BJ (cell line): ENCODE results near the gene ANKRD13B. TPM values are rescaled to one million over a fixed set of nuclear protein-coding genes. Genes with fewer than 3 reads are reported as not detected.

Experiments used
- CTCF ChIA-PET: fragments of 350-600 bp; formaldehyde crosslinking; extraction: SDS; loops from one replicate; lab custom pipeline; 2021; ENCODE audit warnings: antibody characterized with exemption, inconsistent platforms; lab: Yijun Ruan, JAX
- POLR2A ChIA-PET: fragments of 300-600 bp; sonication (Branson Sonifier 250); formaldehyde crosslinking; extraction: SDS; loops from one replicate; lab custom pipeline; 2021; ENCODE audit warnings: antibody characterized with exemption; lab: Charles Lee
- DNase-seq: peaks from one replicate; pipeline ENCODE4 v3.0.0-alpha.2; 2011; ENCODE audit warnings: low read depth
- H3K27me3 ChIP-seq: 2 replicates; pipeline ENCODE4 v1.6.0; 2011; ENCODE audit warnings: low read length; ENCODE audit not compliant: control insufficient read depth, insufficient read depth
- H3K36me3 ChIP-seq: 2 replicates; pipeline ENCODE4 v1.5.1; 2011; ENCODE audit warnings: low read length; ENCODE audit not compliant: control insufficient read depth, insufficient read depth
- H3K4me3 ChIP-seq: 2 replicates; pipeline ENCODE4 v1.5.1; 2011; ENCODE audit warnings: low read depth, mild to moderate bottlenecking, control low read depth, low read length
- polyA plus RNA-seq: library from polyadenylated mRNA; depleted of rRNA; stranded (reverse); fragments of >200 nt; gene quantifications from 2 replicates; pipeline ENCODE4 v1.2.3, GENCODE V29; 2011
- TF ChIP-seq, protein P1 (sequence below): IDR thresholded peaks from 2 replicates; pipeline ENCODE4 v1.5.1; 2011; ENCODE audit warnings: low read depth, mild to moderate bottlenecking, control low read depth, inconsistent platforms, low read length, moderate library complexity; ENCODE audit not compliant: insufficient read depth

Gene ANKRD13B
- polyA plus RNA-seq, 1 experiment: 3.1 TPM

DNA sequence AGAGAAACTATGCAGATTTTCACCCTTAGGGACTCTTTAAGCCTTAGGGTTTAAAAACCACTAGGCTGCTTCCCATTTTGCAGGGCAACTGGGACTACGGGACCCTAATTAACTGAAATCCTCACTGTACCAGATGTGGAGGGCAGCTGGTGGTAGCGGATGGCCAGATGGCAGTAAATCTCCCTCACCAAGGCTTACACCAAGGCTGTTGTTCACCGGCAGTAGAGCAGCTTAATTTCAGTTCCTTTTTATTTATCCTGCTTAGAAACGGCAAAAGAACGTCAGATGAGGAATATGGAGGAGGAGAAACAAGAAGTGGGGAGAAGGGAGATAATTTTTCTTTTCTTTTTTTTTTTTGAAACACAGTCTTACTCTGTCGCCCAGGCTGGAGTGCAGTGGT lies 32.6 kb upstream of the ANKRD13B start:
- CTCF ChIA-PET: interaction anchor here (1.3 kb wide), 1 partner anchor 190 kb away, joined by 6 read pairs; no protein-coding TSS in a partner anchor
- Histone ChIP-seq H3K4me3 (no peak overlapping the region), H3K27me3 (no peaks in the 10 kb centered on the region), H3K36me3 (peaks cover 4% of the 10 kb centered on the region)
- POLR2A ChIA-PET: no interaction called here
- TF ChIP-seq, protein P1, sequence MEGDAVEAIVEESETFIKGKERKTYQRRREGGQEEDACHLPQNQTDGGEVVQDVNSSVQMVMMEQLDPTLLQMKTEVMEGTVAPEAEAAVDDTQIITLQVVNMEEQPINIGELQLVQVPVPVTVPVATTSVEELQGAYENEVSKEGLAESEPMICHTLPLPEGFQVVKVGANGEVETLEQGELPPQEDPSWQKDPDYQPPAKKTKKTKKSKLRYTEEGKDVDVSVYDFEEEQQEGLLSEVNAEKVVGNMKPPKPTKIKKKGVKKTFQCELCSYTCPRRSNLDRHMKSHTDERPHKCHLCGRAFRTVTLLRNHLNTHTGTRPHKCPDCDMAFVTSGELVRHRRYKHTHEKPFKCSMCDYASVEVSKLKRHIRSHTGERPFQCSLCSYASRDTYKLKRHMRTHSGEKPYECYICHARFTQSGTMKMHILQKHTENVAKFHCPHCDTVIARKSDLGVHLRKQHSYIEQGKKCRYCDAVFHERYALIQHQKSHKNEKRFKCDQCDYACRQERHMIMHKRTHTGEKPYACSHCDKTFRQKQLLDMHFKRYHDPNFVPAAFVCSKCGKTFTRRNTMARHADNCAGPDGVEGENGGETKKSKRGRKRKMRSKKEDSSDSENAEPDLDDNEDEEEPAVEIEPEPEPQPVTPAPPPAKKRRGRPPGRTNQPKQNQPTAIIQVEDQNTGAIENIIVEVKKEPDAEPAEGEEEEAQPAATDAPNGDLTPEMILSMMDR: no peak
- no peak for DNase-seq

- ChIA-PET CTCF (interaction anchor here (0.6 to 1.3 kb wide), 4 partner anchors 11 to 192 kb away, joined by 3 to 6 read pairs (median 4); no protein-coding TSS in a partner anchor), POLR2A (no interaction called here)
- H3K27me3 ChIP-seq: no peaks in the 10 kb centered on the region
- peaks cover 4% of the 10 kb centered on the region for H3K36me3 ChIP-seq
- DNase-seq: no peak
- no peak overlapping the region for H3K4me3 ChIP-seq
- TF ChIP-seq, protein P1: no peak
These were observed 31.1 kb upstream of the ANKRD13B start for GRCh38 chr17:29561554-29562517.

DNA sequence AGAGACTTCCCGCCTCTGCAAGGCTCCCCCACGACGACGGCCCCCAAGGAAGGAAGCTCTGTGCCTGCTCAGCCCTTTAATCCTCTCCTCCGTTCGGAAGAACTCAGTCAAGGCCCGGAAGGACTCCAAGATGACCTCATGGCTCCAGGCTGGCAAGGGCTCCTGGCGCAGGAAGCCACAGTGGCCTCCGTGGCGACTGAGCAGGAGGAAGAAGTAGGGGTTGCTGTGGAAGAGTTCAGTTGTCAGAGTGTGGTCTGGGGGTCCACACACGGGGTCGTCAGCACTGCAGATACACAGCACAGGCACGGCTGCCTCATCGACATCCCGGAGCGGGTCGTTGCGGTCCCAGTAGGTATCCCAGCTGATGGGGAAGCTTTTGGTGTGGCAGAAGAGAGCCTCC lies 30.3 kb upstream of the ANKRD13B start:
- H3K36me3 ChIP-seq: peaks cover 4% of the 10 kb centered on the region
- TF ChIP-seq, protein P1: no peak
- CTCF ChIA-PET: interaction anchor here (0.6 kb wide), 1 partner anchor 192 kb away, joined by 3 read pairs; no protein-coding TSS in a partner anchor
- H3K27me3 ChIP-seq: no peaks in the 10 kb centered on the region
- POLR2A ChIA-PET: no interaction called here
- H3K4me3 ChIP-seq: no peak overlapping the region
- DNase-seq: no peak

DNA sequence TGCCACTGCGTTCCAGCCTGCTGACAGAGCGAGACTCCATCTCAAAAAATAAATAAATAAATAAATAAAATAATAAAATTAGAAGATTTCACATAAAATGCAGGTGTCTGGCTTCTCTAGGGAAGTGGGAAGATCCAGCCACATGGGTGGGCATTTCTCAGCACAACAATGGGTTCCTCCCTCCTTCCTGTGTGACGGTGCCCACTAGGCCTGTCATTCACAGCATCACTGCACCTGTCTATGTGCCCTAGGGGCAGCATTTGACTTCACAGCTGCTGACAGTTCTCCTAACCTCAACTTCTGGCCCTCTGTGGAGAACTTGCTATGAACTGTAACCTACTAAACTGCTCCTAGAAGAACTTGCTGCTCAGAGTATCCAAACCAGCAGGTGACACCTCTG lies 29.1 kb upstream of the ANKRD13B start:
- TF ChIP-seq, protein P1: no peak
- CTCF ChIA-PET: interaction anchor here (0.6 to 1.5 kb wide), 3 partner anchors 14 to 54 kb away, joined by 3 to 4 read pairs (median 3); no protein-coding TSS in a partner anchor
- Histone ChIP-seq H3K27me3 (no peaks in the 10 kb centered on the region), H3K36me3 (peaks cover 4% of the 10 kb centered on the region), H3K4me3 (no peak overlapping the region)
- no peak for DNase-seq
- POLR2A ChIA-PET: interaction anchor here (0.6 kb wide), 1 partner anchor 151 kb away, joined by 5 read pairs; no protein-coding TSS in a partner anchor
